Fibroblast of skin of right quadriceps (primary cell): ENCODE data around the gene DENND5A.
"Not testable (repeated sequence)": the region's sequence is repeated elsewhere in the genome, so short reads cannot be mapped to it uniquely, and the experiment has no call there.

Experiments
- DNase-seq: peaks from one replicate; pipeline ENCODE4 v3.0.0-alpha.2; 2013

The DENND5A gene

DNA sequence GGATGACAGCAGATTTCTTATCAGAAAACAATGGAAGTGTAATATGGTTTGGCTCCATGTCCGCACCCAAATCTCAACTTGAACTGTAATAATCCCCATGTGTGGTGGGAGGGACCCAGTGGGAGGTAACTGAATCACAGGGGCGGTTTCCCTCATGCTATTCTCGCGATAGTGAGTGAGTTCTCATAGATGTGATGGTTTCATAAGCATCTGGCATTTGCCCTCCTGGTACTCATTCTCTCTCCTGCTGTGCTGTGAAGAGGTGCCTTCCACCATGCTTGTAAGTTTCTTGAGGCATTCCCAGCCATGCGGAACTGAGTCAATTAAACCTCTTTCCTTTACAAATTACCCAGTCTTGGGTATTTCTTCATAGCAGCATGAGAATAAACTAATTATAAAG lies 92.8 kb downstream of the DENND5A start:
- no peak for DNase-seq

DNA sequence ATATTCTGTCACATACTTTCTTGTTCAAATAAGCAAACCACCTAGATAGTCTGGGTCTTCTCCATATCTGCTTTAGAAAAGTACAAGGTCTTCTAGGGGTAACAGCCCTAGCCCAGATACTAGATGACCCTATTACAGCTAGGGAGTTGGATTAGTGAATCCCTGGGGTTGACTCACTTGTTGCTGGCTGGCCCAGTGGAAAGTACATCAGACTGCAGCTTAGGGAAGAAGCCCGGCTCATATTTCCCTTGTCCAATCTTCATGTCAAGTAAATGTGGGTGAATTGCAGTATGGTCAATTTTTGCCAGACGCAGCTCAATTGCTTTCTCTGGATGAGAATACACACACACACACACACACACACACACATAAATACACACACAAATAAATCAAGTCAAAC lies 94.7 kb downstream of the DENND5A start:
- DNase-seq = peak; percentile 26

DNA sequence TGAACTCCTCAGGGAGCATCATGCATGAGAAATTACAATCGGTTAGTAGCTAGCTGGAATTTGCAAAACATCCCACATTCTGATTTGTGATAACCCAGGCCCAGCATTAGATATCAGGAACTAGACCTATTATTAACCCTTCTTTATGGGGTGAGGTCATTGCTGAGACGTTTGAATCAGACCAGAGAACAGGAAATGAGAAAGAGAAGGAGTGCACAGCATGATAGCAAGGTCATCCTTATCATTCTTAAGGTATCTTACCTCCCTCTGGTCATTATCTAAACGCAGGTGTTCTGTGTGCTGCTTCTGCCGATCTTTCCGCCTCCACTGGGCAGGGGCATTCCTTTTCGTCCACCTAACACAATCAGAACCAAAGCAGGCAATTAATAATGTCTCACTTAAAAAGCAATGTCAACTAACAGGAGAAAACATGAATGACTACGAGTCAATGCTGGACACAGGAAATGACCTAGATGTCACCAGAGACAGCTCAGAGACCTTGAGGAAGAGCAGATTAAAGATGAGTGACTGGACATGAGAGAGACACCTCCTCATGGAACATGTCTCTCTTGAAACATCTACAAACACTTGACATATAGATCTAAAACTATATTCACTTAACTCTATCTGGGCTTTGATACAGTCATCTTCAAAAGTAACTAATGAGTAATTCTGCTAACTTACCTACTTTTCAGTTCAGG lies 95.4 kb downstream of the DENND5A start:
- no peak for DNase-seq

DNA sequence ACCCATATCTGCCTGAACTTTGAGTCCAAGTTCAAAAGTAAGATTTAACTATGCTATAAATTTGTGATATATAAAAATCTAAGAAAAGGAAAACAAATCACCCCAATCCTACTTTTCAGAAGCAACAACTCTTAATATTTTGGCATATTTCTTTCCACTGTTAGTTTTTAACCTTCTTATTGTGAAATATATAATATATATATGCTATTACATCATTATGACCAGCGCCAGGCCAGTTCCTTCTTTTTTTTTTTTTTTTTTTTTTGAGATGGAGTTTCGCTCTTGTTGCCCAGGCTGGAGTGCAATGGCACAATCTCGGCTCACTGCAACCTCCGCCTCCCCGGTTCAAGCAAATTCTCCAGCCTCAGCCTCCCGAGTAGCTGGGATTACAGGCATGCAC lies 103.2 kb downstream of the DENND5A start:
- not testable (repeated sequence) for DNase-seq

DNA sequence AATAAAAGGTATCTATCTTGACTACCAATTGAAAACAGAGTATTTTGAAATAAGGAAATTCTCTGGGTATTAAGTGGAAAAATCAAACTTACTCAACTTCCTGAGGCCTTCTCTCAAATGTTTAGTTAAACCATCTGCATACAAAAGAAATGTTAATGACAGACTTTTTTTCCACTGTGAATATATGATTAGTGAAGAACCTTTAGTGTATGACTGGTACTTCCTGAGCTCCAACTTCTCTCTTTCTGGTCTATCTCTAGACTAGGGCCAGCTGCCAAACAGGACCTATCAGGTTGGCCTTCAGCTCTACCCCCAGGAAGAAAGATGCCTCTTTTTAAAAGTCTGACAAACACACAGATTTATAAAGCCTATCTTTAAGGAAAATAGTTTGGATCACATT lies 105.0 kb downstream of the DENND5A start:
- peak; percentile 49 for DNase-seq

DNA sequence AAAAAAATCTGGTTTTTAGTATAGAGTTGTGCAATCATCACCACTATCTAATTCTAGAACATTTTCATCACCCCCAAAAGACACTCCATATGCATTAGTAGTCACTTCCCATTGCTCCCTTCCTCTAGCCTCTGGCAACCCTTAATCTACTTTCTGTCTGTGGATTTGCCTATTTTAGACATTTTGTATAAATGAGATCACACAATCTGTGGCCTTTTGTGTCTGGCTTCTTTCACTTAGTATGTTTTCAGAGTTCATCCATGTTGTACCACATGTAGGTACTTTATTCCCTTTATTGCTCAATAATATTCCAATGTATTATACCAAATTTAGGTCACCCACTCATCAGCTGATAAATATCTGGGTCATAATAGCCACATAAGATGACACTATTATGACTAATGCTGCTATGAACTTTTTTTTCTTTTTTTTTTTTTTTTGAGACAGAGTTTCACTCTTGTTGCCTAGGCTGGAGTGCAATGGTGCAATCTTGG lies 106.2 kb downstream of the DENND5A start:
- peak; percentile 81 for DNase-seq

DNA sequence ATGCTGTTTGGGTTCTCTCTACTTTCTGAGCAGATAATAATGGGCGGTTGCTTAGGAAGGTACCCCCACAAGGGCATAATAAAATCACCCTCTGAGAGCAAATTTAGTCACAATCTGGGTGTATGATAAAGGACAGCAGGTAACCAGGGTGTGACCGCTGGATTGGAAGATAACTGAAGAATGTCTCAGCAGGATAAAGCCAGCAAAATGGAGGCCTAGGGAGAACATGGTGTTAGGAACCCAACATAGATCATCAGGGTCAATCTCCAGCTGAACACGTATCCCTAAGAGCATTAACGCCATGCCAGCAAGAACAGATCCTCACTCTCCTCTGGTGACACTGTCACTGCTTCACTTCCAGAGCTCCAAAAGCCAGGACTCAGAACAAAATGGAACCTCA lies 109.2 kb downstream of the DENND5A start:
- DNase-seq = no peak

DNA sequence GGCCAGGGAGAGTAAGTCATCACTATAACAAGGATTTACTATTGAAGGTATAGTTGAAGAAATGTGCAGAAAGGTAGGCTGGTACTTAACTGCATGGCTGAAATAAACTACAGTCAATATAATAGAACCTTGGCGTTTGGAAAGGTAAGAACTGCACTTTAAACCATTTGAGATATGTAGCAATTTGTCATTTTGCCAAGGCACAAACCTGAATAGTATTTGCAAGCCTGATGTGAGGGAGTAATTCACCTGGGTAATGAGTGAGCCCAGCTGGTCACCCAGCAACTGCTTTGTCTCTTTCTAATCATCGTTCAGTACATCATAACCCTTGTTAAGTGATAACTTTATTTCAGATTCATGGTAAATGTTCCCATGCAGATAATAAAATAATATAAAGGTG lies 111.5 kb downstream of the DENND5A start:
- no peak for DNase-seq

DNA sequence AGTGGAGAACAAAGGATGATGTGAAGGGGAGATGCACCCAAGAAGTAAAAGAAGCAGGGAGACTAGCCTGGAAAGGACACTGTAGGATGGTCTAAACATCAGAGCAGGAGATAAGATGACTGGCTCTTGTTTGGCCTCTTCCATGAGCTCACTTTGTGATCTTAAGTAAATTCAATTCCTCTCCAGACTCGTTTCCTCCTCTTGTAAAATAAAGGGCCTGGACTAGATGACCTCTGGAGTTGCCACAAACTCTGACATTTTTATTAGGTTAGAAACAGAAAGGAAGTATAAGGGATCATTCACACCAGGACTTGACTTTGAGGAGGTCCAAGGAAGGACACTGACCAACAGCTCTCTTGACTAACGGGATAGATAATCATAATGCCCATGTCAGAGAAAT lies 113.5 kb downstream of the DENND5A start:
- DNase-seq = no peak

DNA sequence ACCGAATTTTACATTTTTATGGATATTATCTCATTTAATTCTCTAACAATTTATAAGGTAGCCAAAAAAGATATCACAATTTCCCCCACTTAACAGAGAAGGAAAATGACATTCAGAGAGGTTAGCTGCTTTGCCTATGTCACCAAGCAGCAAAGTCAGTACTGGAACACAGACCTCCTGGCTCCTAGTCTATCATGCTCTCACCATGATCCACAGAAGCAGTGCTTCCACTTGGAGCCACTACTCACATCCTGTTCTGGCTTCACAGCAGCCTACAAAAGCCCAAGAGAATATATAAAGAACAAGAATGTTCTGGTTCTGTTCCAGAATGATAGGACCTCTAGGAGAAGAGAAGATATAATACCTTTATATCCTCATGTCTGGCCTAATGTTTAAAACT lies 114.2 kb downstream of the DENND5A start:
- DNase-seq = no peak

DNA sequence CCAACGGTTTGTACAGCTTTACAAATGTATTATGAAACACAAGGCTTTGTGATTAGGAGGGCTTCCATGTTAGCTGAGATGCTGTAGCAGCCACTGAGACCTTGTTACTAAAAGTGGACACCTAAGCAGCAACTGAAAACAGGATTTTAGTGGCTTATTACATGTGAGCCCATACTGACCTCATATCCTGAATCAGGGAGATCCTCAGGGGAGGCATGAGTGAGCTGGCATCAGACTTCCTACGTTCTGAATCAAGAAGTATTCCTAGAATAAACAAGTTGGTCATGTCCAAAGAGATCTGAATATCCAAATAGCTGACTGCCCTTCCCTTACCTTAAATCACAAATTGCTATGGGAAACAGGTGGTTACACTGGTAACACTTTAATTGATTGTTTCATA lies 114.6 kb downstream of the DENND5A start:
- DNase-seq = peak; percentile 71

DNA sequence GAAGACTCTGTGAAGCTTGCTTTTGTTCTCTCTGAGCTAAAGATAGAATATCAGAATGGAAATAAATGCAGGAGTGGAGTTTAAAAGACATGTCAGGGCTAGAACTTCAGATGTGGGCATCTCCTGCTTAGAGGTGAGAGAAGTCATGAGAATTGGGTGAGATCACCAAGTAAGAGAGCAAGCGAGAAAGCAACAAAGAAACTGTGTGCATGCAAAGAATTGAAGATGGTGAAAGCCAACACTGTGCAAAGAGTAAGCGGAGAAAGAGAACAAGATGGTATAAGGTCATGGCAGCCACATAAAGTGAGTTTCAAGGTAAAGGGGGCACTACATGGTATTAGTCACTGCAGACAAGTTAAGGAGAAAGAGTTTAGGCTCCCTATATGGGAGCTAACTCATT lies 116.4 kb downstream of the DENND5A start:
- no peak for DNase-seq

DNA sequence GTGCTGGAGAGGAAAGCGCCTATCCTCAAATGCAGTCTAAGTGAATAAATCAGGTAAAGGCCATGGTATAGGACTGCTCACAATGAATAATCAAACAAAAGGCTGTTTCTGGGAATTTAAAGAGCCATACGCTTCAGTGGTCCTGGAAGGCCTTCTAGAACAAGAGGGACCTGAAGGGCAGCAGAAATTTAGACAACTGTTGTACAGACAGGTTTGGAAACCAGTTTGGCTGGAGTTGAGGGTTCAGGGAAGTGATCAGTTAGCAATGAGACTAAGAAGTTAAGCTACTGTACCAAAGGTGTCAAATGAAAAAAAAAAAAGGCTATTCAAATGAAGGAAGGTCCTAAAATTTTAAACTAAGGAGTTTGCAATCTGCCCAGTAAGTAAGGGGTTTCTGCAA lies 117.1 kb downstream of the DENND5A start:
- no peak for DNase-seq

DNA sequence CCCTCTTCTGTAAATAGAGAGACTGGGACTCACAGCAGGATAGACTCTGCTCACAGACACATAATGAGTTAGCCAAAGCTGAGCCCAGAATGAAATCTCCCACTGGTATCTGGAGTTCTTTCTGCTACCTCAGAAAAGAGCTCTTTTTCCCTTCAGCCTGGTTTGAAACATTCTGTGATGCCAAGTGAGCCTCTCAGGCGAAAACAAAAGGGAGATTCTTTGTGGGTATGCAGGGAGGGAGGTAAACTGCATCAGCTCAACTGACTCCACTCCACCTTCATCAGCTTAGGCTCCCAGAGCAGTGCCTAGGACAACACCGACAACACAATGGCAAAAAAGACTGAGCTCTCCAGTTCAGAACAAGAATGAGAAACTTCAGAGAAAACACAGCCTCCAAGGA lies 118.7 kb downstream of the DENND5A start:
- DNase-seq = no peak

DNA sequence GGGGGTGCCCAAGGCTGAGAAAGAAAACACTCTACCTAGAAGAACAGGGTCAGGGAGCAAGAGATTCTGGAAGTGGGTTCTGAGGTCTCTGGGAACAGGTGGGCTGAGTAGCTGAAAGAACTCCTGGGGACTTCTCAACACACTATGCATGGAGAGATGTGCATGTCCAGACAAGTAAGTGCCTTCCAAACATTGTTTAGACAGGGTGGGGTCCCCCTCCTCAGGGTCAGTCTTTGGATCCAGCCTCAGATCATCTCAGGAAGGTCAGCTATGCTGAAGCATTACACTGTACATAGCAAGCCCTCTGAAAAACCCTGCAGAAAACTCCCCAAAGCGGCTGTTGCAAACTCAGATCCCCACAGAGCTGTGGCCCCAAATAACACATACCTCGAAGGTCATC lies 119.9 kb downstream of the DENND5A start:
- no peak for DNase-seq

DNA sequence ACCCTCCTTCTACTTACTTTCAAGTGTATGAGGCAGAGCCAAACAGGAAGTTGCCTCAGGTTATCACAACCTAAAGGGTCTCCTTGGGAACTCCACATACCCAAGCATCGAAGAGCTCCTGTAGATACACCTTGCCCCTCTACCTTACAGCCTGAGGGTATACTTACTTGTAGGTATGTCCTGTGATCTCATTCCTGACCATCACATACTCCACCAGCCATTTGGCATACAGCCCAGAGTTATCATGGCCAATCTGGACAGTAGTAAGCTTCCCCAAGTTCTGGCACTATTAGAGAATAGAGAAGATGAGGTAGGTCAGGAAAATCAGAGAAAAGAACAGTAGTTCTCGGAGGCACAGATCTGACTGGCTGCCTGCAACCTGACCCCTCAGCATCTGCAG lies 120.3 kb downstream of the DENND5A start:
- no peak for DNase-seq

DNA sequence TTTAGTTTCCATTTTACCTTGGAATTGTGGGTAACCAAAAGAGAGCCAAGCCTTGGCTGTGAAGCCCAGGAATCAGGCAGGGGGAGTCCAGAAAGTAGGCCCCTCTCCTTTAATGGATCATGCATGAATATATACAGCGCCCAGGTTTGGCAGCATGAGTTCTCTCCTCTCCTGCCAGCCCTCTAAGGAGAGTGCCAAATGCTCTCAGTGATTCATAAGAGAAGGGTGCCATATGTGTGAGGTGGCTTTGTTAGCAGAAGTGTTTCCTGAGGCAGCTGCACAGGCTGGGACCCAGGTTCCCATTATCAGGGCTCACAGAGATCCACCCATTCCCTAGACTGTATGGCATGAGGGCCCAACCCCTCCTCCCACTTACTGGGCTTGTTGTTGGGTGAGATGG lies 121.4 kb downstream of the DENND5A start:
- DNase-seq = no peak

DNA sequence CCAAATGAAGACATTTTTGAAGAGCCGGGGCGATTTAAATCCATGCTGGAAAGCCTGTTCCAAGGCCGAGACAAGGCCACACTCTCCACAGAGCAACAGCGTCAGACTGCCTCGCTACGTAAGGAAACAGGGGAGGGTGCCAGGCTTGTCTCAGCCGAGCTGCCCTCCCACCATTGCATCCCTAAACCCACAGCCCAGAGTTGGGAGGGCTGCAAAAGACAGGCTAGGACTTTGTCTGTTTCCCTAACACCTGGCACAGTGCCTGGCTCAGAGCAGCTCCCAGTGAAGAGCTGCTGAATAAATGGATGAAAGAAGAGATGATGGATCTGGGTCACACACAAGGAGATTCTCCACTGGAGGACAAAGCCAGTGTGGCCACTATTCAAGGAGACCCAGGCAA lies 122.4 kb downstream of the DENND5A start:
- DNase-seq = no peak

DNA sequence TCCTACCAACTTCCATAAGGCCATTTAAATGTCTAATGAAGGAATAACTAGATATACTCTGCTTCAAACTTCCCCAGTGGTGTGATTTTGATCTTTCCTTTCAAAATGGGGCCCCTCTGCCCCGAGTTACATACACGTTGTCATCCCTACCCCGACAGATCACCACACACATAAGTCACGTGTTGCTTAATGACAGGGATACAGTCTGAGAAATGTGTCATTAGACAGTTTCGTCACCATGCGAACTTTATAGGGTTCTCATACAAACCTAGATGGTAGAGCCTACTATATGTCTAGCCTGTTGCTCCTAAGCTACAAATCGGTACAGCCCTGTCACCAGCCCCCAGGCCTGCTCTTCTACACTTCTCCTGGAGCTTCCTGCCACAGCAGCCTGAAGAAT lies 124.0 kb downstream of the DENND5A start:
- DNase-seq = no peak

DNA sequence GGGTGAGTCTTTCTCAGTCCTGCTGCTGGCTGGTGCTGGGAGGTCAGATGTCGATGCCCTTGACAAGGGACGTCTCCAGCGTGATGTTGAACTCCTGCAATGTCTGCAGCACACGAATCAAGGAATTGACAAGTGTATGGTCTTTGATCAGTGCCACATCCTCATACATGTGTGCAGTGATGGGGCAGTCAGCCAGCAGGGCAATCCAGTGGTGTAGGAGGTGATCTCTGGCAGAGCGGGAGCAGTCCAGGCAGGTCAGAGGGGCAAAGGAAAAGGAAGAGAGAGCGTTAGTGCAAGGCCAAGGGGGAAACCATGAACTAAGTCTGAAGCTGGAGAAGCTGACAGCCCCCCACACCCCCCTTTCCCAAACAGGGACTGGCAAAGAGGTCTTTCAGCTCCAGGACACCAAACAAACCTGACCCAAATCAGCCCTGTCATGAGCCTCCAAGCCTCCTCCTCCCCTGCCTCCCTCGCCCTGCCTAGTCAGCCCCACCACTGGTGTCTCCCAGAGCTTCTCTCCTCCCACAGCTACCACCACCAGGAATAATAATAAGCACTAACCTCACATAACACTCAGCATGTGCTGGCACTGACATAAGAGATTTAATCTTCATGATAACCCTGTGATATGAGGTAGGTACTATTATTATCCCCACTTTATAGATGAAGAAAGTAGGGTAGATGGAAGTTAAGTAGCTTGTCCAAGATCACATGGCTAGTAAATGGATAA lies 125.4 kb downstream of the DENND5A start:
- no peak for DNase-seq

DNA sequence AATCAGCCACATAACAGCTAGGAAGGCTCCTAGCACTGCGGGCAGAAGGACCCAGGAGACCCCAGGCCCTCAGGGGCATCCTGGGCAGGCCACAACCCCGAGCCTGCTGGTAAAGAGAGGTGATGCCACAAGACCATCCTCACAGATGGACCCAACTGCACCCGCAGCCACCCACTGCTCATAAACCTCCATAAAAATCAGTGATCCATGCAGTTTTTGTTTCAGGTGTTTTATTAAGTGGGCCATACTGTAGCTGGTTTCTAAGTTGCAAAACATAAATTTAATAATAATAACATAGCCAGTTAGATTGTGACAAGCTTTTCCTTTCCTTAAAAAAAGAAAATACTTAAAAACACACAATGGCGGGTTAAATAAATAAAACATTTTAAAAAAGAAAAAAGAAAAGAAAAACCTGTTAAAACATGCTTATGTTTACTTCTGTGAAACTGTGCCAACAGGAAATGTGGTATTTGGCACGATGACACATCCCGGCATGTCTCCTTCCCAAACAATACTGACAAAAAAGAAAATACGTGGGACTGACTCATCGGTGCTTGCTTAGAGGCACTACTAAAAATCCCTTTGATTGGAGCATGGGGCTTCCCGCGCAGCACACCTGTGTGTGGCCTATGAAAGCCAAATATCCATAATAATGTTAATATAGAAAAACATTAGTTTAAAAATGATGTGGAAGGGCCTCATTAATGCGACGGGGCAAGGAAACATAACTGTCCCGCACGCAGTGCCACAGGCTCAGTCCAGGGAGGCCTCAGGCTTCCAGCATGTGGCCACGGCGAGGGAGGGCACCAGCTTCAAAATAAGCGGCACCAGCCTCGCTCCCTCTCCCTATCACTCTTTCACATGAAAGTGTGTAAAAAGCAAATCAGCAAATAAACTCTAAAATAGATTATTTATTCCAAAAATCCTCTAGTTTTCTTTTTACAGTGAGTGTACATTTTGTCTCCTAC lies 126.3 kb downstream of the DENND5A start:
- peak; percentile 81 for DNase-seq

DNA sequence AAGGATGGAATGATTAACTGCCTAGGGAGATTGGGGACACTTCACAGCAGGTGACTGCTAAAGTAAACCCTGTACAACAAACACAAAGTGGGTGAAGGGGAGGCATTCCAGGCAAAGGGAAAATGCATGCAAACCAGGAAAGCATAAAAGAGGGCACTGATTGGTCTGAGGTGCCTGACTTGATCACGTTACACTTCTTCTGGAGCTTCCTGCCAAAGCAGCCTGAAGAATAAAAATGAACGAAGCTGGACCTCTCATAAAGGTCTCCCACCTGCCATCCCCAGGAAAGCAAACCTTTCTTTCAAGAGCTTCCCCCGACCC lies 127.1 kb downstream of the DENND5A start:
- DNase-seq = no peak

DNA sequence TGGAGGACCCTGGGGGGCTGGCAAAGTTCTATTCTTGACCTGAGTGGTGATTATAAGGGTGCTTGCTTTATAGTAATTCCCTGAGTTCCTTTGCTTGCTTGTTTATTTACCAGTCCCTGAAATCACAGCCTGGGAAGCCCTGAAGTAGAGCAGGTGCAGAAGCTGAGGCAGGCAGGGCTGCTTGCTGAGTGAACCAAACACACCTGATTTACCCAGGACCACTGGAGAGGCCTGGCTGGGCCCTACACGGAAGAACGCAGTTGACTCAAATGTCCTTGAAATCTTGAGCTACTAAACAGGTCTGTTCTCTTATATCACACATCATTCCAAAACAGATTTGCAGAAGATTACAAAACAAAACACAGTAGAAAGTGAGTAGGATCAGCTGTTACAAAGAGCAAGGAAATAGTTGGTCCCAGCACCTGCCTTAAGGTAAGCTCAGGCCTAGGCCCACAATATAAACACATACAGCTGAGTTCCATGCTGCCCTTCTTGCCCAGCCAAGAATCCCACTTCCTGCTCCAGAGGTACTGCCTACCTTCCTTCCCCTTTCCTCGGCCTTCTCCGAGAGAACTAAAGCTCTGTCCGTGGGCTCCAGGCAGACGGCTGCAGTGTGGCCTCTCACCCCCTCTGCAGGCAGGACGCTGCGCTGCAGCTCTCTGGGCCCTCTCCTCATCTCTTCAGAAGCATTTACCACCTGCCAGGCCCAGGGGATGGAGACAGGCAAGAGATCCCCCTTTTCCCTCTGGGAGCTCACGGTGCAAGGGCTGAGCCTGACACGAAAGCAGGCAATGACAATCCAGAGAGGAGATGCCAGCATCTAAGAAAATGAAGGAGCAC lies 127.6 kb downstream of the DENND5A start:
- peak; percentile 58 for DNase-seq
